Measurements from ENCODE around the gene MICALL2.

Gene MICALL2

GRCh38 chr7:1434891-1435670 lies 24.2 kb downstream of the MICALL2 start:
- Histone ChIP-seq H3K9me3 (ENCODE audit: control insufficient read depth in 2 of 2, low read length in 2 of 2) (no peaks in the 10 kb centered on the region), H3K27me3 (ENCODE audit: control insufficient read depth in 2 of 2, insufficient read depth in 2 of 2, low read length in 2 of 2) (peaks cover 0 to 5% of the 10 kb centered on the region in 2 donors), H3K9ac (ENCODE audit: low read depth in 1 of 2, low read length in 2 of 2) (no peak overlapping the region), H3K27ac (ENCODE audit: low read depth in 2 of 2, low read length in 2 of 2) (no peak overlapping the region), H3K4me3 (ENCODE audit: low read length in 2 of 2) (no peak overlapping the region), H3K36me3 (ENCODE audit: control insufficient read depth in 2 of 2, insufficient read depth in 2 of 2, low read length in 2 of 2) (peaks cover 19 to 25% of the 10 kb centered on the region in 2 donors), H3K4me1 (ENCODE audit: control insufficient read depth in 2 of 2, insufficient read depth in 2 of 2, low read length in 2 of 2) (peaks cover 0 to 5% of the 10 kb centered on the region in 2 donors)

- H3K27ac ChIP-seq (ENCODE audit: low read depth in 2 of 2, low read length in 2 of 2): no peak overlapping the region
- peaks cover 0 to 5% of the 10 kb centered on the region in 2 donors for H3K4me1 ChIP-seq (ENCODE audit: control insufficient read depth in 2 of 2, insufficient read depth in 2 of 2, low read length in 2 of 2)
- peaks cover 15 to 18% of the 10 kb centered on the region in 2 donors for H3K36me3 ChIP-seq (ENCODE audit: control insufficient read depth in 2 of 2, insufficient read depth in 2 of 2, low read length in 2 of 2)
- H3K9ac ChIP-seq (ENCODE audit: low read depth in 1 of 2, low read length in 2 of 2): no peak overlapping the region
- no peaks in the 10 kb centered on the region for H3K9me3 ChIP-seq (ENCODE audit: control insufficient read depth in 2 of 2, low read length in 2 of 2)
- H3K27me3 ChIP-seq (ENCODE audit: control insufficient read depth in 2 of 2, insufficient read depth in 2 of 2, low read length in 2 of 2): peaks cover 0 to 5% of the 10 kb centered on the region in 2 donors
- no peak overlapping the region for H3K4me3 ChIP-seq (ENCODE audit: low read length in 2 of 2)
Observed at GRCh38 chr7:1434165-1434718, 25.0 kb downstream of the MICALL2 start.

- no peak overlapping the region for H3K9ac ChIP-seq (ENCODE audit: low read depth in 1 of 2, low read length in 2 of 2)
- no peak overlapping the region for H3K27ac ChIP-seq (ENCODE audit: low read depth in 2 of 2, low read length in 2 of 2)
- H3K4me3 ChIP-seq (ENCODE audit: low read length in 2 of 2): no peak overlapping the region
- H3K4me1 ChIP-seq (ENCODE audit: control insufficient read depth in 2 of 2, insufficient read depth in 2 of 2, low read length in 2 of 2): peaks cover 0 to 5% of the 10 kb centered on the region in 2 donors
- peaks cover 6 to 13% of the 10 kb centered on the region in 2 donors for H3K36me3 ChIP-seq (ENCODE audit: control insufficient read depth in 2 of 2, insufficient read depth in 2 of 2, low read length in 2 of 2)
- H3K9me3 ChIP-seq (ENCODE audit: control insufficient read depth in 2 of 2, low read length in 2 of 2): no peaks in the 10 kb centered on the region
- peaks cover 0 to 5% of the 10 kb centered on the region in 2 donors for H3K27me3 ChIP-seq (ENCODE audit: control insufficient read depth in 2 of 2, insufficient read depth in 2 of 2, low read length in 2 of 2)
Observed at GRCh38 chr7:1433128-1433920, 25.9 kb downstream of the MICALL2 start.

- H3K27ac ChIP-seq (ENCODE audit: low read depth in 2 of 2, low read length in 2 of 2): no peak overlapping the region
- peaks cover 5 to 6% of the 10 kb centered on the region in 2 donors for H3K36me3 ChIP-seq (ENCODE audit: control insufficient read depth in 2 of 2, insufficient read depth in 2 of 2, low read length in 2 of 2)
- peaks cover 0 to 5% of the 10 kb centered on the region in 2 donors for H3K4me1 ChIP-seq (ENCODE audit: control insufficient read depth in 2 of 2, insufficient read depth in 2 of 2, low read length in 2 of 2)
- H3K9me3 ChIP-seq (ENCODE audit: control insufficient read depth in 2 of 2, low read length in 2 of 2): no peaks in the 10 kb centered on the region
- peaks cover 0 to 5% of the 10 kb centered on the region in 2 donors for H3K27me3 ChIP-seq (ENCODE audit: control insufficient read depth in 2 of 2, insufficient read depth in 2 of 2, low read length in 2 of 2)
- H3K4me3 ChIP-seq (ENCODE audit: low read length in 2 of 2): no peak overlapping the region
- H3K9ac ChIP-seq (ENCODE audit: low read depth in 1 of 2, low read length in 2 of 2): no peak overlapping the region
Observed at GRCh38 chr7:1432411-1433082, 26.7 kb downstream of the MICALL2 start.

GRCh38 chr7:1431634-1432380 lies 27.5 kb downstream of the MICALL2 start:
- Histone ChIP-seq H3K9ac (ENCODE audit: low read depth in 1 of 2, low read length in 2 of 2) (no peak overlapping the region), H3K4me3 (ENCODE audit: low read length in 2 of 2) (no peak overlapping the region), H3K9me3 (ENCODE audit: control insufficient read depth in 2 of 2, low read length in 2 of 2) (no peaks in the 10 kb centered on the region), H3K36me3 (ENCODE audit: control insufficient read depth in 2 of 2, insufficient read depth in 2 of 2, low read length in 2 of 2) (peaks cover 0 to 2% of the 10 kb centered on the region in 2 donors), H3K4me1 (ENCODE audit: control insufficient read depth in 2 of 2, insufficient read depth in 2 of 2, low read length in 2 of 2) (peaks cover 0 to 5% of the 10 kb centered on the region in 2 donors), H3K27ac (ENCODE audit: low read depth in 2 of 2, low read length in 2 of 2) (no peak overlapping the region), H3K27me3 (ENCODE audit: control insufficient read depth in 2 of 2, insufficient read depth in 2 of 2, low read length in 2 of 2) (peaks cover 0 to 5% of the 10 kb centered on the region in 2 donors)

GRCh38 chr7:1431226-1431625 lies 28.0 kb downstream of the MICALL2 start:
- no peak overlapping the region for H3K4me3 ChIP-seq (ENCODE audit: low read length in 2 of 2)
- peaks cover 0 to 5% of the 10 kb centered on the region in 2 donors for H3K27me3 ChIP-seq (ENCODE audit: control insufficient read depth in 2 of 2, insufficient read depth in 2 of 2, low read length in 2 of 2)
- H3K27ac ChIP-seq (ENCODE audit: low read depth in 2 of 2, low read length in 2 of 2): no peak overlapping the region
- no peaks in the 10 kb centered on the region for H3K9me3 ChIP-seq (ENCODE audit: control insufficient read depth in 2 of 2, low read length in 2 of 2)
- H3K36me3 ChIP-seq (ENCODE audit: control insufficient read depth in 2 of 2, insufficient read depth in 2 of 2, low read length in 2 of 2): no peaks in the 10 kb centered on the region
- no peak overlapping the region for H3K9ac ChIP-seq (ENCODE audit: low read depth in 1 of 2, low read length in 2 of 2)
- peaks cover 0 to 5% of the 10 kb centered on the region in 2 donors for H3K4me1 ChIP-seq (ENCODE audit: control insufficient read depth in 2 of 2, insufficient read depth in 2 of 2, low read length in 2 of 2)

GRCh38 chr7:1430056-1430845 lies 29.0 kb downstream of the MICALL2 start:
- Histone ChIP-seq H3K36me3 (ENCODE audit: control insufficient read depth in 2 of 2, insufficient read depth in 2 of 2, low read length in 2 of 2) (no peaks in the 10 kb centered on the region), H3K4me3 (ENCODE audit: low read length in 2 of 2) (no peak overlapping the region), H3K9ac (ENCODE audit: low read depth in 1 of 2, low read length in 2 of 2) (no peak overlapping the region), H3K9me3 (ENCODE audit: control insufficient read depth in 2 of 2, low read length in 2 of 2) (no peaks in the 10 kb centered on the region), H3K4me1 (ENCODE audit: control insufficient read depth in 2 of 2, insufficient read depth in 2 of 2, low read length in 2 of 2) (peaks cover 0 to 5% of the 10 kb centered on the region in 2 donors), H3K27ac (ENCODE audit: low read depth in 2 of 2, low read length in 2 of 2) (no peak overlapping the region), H3K27me3 (ENCODE audit: control insufficient read depth in 2 of 2, insufficient read depth in 2 of 2, low read length in 2 of 2) (peaks cover 0 to 5% of the 10 kb centered on the region in 2 donors)

GRCh38 chr7:1428941-1429501 lies 30.2 kb downstream of the MICALL2 start:
- H3K36me3 ChIP-seq (ENCODE audit: control insufficient read depth in 2 of 2, insufficient read depth in 2 of 2, low read length in 2 of 2): no peaks in the 10 kb centered on the region
- peaks cover 0 to 5% of the 10 kb centered on the region in 2 donors for H3K27me3 ChIP-seq (ENCODE audit: control insufficient read depth in 2 of 2, insufficient read depth in 2 of 2, low read length in 2 of 2)
- no peak overlapping the region for H3K4me3 ChIP-seq (ENCODE audit: low read length in 2 of 2)
- H3K4me1 ChIP-seq (ENCODE audit: control insufficient read depth in 2 of 2, insufficient read depth in 2 of 2, low read length in 2 of 2): peaks cover 0 to 5% of the 10 kb centered on the region in 2 donors
- H3K9me3 ChIP-seq (ENCODE audit: control insufficient read depth in 2 of 2, low read length in 2 of 2): no peaks in the 10 kb centered on the region
- H3K27ac ChIP-seq (ENCODE audit: low read depth in 2 of 2, low read length in 2 of 2): no peak overlapping the region
- no peak overlapping the region for H3K9ac ChIP-seq (ENCODE audit: low read depth in 1 of 2, low read length in 2 of 2)
